Kidney glomerular epithelial cell (primary cell): ENCODE measurements around the gene GBE1.

Source experiments
- DNase-seq: peaks from one replicate; lab custom pipeline; 2025; lab: John Stamatoyannopoulos, UW

Gene GBE1

GRCh38 chr3:81621277-81621676 lies 140.2 kb downstream of the GBE1 start:
- DNase-seq: no peak

- no peak for DNase-seq
Measured at GRCh38 chr3:81620849-81621248, 140.6 kb downstream of the GBE1 start.

DNA sequence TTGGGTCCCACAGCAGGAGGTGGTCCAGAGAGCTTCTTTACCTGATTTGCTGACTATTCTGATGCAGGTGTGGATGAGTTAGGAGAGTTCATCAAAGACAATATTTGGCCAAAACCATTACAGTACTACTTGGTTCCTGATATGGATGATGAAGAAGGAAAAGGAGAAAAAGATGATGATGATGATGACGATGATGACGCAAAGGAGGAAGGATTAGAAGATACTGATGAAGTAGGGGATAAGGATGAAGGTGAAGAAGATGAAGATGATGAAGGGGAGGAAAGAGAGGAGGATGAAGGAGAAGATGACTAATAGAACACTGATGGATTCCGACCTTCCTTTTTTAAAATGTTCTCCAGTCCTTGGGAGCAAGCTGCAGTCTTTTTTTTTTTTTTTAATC lies 148.7 kb downstream of the GBE1 start:
- no peak for DNase-seq

- DNase-seq: no peak
Measured at GRCh38 chr3:81602781-81603180, 158.7 kb downstream of the GBE1 start.

- DNase-seq: no peak
Measured at GRCh38 chr3:81601707-81602305, 159.6 kb downstream of the GBE1 start.

GRCh38 chr3:81592101-81592500 lies 169.3 kb downstream of the GBE1 start:
- no peak for DNase-seq

- no peak for DNase-seq
Measured at GRCh38 chr3:81585937-81586336, 175.5 kb downstream of the GBE1 start.

DNA sequence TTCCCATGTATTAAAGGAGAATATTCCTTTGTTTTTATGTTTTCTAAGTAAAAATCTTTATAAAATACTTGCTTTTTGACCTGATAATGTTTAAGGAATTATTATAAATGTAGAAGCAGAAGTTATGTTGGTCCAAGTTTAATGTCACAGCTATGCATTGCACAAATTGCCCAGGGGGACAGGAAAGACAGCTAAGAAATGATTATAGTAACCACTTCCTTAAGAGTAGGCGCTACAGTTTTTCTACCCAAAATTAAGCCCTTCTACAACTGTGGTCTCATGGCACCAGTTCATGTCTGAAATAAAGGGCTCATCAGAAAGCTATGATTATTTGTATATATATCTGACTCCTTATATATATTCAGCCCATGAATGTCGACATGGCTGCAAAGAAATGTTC lies 176.4 kb downstream of the GBE1 start:
- no peak for DNase-seq

GRCh38 chr3:81581966-81582599 lies 179.4 kb downstream of the GBE1 start:
- peak; percentile 2 for DNase-seq

- no peak for DNase-seq
Measured at GRCh38 chr3:81580355-81580754, 181.1 kb downstream of the GBE1 start.

DNA sequence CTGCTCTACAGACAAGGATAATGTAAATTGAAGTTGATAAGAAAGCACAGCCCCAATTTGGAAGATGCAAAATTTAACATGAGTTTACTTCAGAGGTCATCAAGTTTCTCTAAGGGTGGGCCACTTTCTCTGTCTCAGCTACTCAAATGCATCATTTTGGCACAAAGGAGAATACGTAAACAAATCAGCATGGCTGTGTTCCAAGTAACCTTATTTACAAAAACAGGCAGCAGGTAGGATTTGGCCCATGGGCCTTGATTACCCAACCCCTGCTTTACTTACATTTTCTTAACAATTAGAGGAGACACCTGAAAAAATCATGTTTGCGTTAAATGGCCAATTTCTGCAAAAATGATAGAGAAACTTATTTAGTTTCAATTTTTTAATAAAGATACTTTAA lies 181.7 kb downstream of the GBE1 start:
- DNase-seq: no peak

GRCh38 chr3:81572201-81572756 lies 189.2 kb downstream of the GBE1 start:
- DNase-seq: no peak

DNA sequence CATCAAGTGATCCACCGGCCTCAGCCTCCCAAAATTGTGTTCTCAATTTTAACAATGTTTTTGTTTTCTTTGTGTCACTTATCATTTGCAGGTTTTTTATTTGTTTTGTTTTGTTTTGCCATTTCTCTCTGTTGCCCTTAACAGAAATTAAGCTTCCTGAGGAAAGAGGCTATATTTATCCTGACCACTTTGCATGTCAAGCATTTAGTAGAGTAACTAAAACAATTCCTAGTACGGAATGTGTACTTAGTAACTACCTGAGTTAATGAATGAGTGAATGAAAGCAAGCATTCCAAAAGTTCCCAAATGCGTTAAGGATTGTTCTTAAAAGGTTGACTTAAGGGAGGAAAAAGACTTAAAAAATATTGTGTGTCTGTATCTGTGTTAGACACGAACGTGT lies 193.1 kb downstream of the GBE1 start:
- no peak for DNase-seq

GRCh38 chr3:81565041-81565440 lies 196.4 kb downstream of the GBE1 start:
- no peak for DNase-seq

GRCh38 chr3:81558106-81558505 lies 203.3 kb downstream of the GBE1 start:
- DNase-seq: no peak

DNA sequence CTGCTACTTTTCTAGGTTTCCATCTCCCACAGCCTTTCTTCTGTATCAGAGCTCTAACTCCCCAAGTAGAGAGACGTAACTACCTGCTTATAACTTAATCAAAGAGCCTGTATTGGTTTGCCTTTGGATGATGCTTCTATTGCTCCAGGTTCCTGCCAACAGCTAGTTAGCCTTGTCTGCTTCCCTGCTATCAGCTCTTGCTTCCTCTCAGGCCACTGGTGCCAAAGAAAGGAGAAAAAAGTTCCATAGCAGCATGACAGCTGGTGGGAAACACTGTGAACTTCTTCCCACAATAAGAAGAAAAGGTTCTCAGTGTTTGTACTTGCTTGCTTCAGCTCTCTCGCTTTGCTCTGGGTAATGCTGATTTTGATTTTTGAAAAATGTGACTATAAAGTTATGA lies 206.6 kb downstream of the GBE1 start:
- DNase-seq: no peak

DNA sequence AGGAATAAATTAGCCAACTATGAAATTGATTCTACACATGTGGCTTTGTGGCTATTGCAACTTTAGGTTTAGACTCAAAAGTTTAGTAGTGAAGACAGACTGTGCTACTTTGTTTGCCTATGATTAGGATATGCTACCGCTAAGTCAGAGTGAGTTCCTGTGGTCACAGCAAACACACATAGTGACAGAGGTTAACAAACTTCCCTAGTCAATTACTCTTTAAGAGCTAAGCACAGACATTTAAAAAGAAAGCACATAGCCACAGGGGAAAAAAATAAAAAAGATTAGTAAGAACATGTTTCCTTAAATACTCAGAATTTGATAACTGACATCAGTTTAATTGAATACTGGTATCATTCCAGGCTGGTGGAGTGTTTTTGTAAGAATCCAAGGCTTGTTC lies 207.1 kb downstream of the GBE1 start:
- DNase-seq: no peak

GRCh38 chr3:81550415-81550814 lies 211.0 kb downstream of the GBE1 start:
- DNase-seq: no peak

DNA sequence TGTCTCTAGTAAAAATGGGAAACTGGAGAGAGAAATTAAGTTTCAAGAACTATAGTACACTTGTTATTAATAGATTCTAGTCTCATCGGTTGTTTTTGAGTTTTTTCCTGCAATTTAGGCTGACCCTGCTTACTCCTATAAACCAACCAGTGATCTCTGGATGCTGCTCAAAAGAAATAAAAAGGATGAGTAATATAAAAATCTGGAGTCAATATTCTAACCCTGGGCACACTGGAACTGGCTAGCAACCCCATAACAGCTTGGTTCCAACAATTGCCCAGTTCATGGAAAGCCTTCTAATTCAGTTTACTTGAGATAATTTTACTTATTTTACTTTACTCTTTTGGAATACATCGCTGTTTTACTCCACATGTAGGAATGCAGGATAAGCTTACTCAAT lies 211.6 kb downstream of the GBE1 start:
- DNase-seq: no peak

GRCh38 chr3:81549388-81549787 lies 212.1 kb downstream of the GBE1 start:
- no peak for DNase-seq

GRCh38 chr3:81545572-81545971 lies 215.9 kb downstream of the GBE1 start:
- DNase-seq: no peak

DNA sequence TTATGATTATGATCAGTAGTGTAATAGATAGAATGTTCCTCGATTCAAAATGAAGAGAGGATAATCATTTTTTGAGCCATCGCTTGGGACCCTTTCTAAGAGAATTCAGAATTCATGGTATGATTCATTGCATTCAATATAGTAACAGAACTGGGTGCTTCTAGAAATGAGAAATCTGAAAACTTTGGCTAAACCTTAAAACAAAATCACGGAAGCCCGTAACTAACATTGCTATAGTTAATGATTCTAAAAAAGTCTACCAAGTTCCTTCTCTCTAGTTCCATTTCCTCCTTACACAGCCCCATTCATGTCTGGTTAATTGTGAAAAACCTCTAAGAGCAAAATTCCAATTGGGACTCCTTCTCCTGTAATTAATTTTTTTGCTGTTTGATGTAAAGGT lies 217.1 kb downstream of the GBE1 start:
- DNase-seq: no peak

DNA sequence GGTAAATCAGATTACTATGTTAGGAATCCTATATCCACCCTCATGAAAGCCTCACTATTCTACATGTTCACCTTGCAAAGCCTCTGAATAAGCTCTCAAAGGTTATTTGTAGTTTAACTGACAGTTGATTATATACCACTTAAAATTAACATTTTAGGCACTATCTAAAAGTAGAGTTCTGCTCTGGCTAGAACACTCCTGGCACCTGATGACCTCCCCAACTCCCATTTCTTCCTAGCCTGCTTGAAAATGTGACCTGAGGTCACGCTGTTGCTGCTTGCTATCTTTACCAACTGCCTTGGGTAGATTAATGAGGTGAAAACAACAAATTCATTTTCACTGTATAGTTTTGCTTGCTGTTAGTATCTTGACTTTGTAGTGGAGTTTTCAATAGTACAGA lies 220.7 kb downstream of the GBE1 start:
- DNase-seq: no peak

- DNase-seq: no peak
Measured at GRCh38 chr3:81531846-81532245, 229.6 kb downstream of the GBE1 start.
